Endothelial cell of hepatic sinusoid (primary cell): ENCODE measurements around the gene HDAC9.

Source experiments
- in situ Hi-C: cut with HindIII; loops from 2 replicates; pipeline ENCODE4 v1.10.0; 2017; ENCODE audit warnings: low sequenced_read_pairs

Gene HDAC9

DNA sequence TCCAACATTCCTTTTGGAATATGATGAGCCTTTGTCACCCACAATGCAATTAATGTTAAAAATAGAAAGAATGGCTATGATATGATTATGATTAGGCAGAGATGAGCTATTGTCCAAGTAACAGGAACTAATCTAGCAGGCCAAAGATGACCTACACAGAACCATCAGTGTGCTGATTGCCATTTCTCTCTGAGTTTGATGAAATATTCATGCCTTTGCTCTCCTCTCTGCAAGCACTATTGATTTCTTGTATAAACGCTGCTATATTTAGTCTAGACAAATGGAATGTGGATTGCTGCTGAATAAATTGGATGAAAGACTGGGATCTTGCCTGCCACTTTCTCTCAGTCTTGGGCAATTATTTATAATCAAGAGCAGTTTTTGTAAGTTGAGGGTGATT, 85.4 kb downstream of the HDAC9 start:
- in situ Hi-C loops, result no loop called here

DNA sequence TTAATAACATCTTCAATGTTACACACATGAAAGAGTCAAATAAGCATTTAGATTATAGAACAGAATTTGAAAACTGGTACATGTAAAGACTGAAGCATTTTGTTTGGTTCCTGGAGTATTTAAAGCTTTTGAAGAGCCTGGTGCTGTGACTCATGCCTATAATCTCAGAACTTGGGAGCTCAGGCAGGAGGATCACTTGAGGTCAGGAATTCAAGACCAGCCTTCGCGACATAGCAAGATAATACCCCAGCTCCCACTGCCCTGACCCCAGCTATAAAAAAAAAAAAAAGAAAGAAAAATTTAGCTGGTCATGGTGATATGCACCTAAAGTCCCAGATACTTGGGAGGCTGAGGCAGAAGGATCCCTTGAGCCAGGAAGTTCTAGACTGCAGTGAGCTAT, 87.8 kb downstream of the HDAC9 start:
- in situ Hi-C loops, result no loop called here

DNA sequence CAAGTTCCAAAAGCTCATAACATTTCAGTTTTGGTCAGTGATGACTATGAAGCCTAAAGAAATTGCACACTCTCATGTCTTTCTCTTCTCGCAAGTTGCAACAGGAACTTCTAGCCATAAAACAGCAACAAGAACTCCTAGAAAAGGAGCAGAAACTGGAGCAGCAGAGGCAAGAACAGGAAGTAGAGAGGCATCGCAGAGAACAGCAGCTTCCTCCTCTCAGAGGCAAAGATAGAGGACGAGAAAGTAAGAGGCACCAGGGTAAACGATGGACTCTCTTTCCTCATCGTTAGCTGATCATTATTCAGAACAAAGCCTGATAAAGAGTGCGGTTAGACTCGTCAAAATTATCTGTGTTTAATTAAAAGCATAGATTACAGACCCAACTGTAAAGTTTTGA, 94.7 kb downstream of the HDAC9 start:
- in situ Hi-C loops, result loop anchor here (10.0 kb wide), 1 partner anchor 1085 kb away; no protein-coding TSS in a partner anchor

DNA sequence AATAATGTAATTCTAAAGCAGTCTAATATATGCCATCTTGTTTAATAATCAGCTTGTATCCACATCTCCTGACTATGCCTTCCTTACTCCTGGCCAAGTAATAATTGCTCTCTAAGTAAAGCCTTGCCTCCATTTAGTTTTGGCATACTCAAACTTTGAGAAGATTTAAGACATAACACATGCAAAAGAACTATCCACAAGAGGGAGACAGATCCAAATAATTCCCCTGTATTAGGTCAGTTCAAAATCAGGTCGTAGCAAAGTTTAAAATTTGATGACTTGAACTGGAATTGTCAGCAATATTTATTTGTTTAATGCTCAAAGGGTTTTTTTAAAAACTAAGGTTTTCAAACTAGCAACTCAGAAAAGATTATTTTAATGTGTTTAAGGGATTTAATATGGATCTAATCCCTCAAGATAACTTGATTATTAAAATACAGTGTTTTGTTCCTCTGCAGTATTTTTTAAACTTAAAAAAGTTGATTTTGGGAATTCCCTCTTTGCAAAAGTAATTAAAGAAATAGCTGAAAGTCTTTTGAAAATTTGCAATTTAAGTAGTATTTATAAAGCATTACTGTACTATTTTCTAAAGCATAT, 95.3 kb downstream of the HDAC9 start:
- in situ Hi-C loops, result loop anchor here (10.0 kb wide), 1 partner anchor 1084 kb away; no protein-coding TSS in a partner anchor

DNA sequence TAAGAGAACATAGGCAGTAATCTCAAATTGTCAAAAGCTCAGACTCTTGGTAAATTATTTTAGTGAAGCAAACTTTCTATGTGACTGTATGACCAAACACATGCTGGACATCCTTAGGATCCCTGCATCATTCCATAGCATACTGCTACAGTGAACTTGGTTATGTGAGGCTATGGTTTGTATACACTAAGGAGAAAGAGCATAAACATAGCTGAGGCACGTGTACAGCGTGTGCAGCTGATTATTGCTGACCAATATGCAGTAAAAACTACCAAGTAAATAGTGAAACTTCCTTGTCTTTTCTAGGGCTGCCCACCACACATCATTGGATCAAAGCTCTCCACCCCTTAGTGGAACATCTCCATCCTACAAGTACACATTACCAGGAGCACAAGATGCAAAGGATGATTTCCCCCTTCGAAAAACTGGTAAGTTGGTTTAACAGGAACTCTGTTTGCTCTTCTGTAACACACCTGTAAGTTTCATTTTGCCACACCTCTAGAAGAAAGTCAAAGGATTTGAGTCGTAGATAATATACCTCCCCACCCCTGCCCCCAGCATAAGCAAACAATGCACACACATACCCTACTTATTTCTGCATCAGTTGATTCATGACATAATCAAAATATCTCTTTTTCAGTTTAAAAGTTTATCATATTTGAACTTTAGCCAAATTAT, 98.2 kb downstream of the HDAC9 start:
- in situ Hi-C loops, result loop anchor here (10.0 kb wide), 1 partner anchor 1081 kb away; no protein-coding TSS in a partner anchor

DNA sequence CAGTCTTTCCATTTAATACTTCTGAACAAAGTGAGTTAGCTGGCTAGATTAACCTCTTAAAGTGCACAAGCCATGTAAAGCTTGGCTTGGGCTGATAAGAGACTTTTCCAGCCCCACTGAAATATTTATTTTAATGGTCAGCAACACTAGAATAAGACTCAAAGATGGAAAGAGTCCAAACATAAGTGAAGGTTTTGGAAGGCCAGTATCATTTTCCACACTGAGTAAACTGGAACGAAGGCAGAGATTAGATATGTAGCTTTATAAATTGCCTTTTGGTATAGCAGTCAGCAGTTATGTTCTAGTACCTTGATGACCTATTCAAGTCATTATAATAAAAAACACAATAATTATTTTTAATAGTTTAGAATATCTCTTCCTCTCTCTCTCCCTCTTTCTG, 102.2 kb downstream of the HDAC9 start:
- in situ Hi-C loops, result loop anchor here (10.0 kb wide), 1 partner anchor 1077 kb away; no protein-coding TSS in a partner anchor

DNA sequence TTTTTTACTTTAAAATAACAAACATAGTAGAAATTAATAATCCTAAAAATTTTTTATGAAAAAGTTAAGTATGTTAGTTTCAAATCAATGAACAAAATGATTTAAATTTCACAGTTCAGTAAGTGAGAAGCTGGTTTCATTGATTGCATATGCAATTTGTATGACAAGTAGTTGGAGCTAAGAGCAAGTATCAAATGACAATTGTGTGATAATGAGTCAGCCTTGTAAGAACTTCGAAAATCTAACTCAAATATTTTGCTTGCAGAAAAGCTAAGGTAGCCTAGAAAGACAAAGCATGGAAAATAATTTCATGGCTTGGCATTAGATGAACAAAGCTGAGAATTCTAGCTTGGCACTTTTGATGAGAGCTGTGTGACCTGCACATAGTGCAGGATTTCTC, 111.5 kb downstream of the HDAC9 start:
- in situ Hi-C loops, result no loop called here

DNA sequence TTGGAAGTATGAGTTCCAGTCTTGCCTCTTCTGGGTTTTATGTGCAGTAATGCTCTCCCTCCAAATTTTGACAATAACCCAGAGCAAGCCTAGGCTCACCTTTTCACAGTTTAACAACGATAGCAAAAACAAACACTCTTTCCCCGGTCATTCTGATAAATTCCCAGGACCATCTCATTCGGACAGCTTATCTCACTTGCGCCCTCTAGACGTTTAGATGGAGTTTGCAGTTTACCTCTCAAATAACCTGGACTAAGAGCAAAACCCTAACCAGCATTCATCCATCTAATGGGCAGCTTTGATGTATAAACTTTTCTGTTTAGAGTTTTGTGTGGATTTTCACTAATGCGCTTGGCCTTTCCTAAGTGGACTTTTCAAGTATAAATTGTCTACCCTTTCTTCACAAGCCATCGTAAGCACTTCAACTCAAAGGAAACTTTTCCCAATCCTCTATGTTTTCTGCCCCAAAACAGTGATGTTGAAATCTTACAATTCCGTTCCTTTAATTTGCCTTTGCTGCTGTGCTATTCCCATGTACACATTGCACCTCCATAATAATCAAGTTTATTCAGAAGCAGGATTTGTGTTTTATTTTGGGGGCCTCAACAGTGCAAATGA, 114.9 kb downstream of the HDAC9 start:
- in situ Hi-C loops, result no loop called here

DNA sequence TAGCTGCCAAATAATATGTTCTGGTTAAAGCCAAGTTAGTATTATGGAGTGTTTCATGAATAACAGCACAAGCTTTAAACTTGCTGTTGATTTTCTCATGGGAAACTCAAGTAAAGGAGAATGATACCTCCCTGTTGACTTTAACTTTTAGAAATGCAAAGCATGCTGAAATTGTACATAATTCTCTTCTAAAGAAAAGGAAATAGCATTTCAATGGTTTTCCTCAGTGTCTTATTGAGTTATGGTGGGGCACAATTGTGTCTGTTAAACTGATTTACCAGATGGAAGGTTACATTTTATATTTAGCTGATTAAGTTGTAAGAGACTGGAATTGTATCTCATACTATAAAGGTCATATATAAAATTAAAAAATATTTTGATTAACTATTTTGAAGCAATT, 119.3 kb downstream of the HDAC9 start:
- in situ Hi-C loops, result no loop called here

DNA sequence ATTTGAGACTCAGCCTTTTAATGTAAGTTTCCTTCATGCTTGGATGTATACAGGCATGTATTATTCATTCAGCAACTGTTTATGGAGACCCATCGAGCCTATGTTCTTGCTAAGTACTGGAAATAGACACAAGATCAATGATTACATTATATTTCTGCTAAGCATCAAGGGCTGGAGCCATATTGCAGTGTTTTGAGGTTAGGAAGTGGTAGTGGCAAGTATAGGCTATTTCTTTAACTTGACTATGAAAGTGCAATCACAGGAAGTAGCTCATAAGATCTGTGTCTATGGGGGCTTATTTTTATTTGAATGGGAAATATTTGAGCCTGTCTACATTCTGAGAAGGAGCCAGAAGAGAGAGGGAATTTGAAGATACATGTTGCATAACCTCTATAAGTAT, 123.8 kb downstream of the HDAC9 start:
- in situ Hi-C loops, result no loop called here

DNA sequence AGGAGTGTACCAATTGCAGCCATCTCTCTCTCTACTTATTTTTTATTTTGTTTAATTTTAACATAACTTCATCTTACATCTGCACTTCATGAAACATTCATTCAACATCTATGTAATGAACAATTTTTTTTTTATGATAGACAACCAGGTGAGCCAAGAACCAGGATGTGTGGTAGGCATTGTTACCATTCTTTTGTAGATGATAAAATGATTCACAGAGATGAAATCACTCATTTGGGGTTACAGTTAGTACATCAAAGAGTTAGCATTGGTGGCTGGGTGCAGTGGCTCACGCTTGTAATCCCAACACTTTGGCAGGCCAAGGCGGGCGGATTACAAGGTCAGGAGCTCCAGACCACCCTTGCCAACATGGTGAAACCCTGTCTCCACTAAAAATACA, 127.8 kb downstream of the HDAC9 start:
- in situ Hi-C loops, result no loop called here

DNA sequence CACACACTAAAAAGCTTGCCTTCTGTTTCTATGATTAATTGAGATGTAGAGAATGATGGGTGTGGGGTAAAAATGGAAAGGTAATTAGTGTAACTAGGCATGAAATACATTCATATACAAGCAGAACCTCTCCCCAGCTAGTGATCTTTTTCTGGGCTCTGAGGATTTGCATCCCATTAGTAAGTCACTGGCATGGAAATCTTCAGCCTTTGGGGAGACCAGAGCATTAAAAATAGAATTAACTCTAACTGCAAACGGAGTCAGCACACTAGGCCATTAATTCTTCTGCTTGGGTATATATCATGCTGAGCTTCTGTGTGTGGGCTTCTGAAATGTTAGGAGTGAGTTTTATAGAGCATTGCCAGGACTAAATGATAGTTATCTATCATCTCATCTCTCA, 128.9 kb downstream of the HDAC9 start:
- in situ Hi-C loops, result no loop called here

DNA sequence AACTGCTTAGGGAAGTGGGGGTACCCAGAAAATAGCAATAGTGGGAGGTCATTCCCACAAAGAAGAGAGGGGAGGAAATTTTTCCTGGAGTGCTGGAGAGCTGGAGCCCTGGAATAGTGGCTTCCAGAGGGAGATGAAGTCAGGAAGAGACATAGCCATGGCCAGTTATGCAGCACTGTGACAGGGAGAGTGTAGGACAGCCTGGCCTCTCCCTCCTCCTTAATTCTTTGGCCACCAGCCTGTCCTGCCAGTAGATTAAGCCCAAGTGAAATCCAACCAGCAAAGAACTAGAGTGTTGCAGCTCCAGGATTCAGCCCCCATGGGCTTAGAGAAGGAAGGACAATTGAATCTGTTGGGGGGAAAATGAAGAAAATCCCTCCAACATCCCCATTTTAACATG, 130.5 kb downstream of the HDAC9 start:
- in situ Hi-C loops, result loop anchor here (25.0 kb wide), 1 partner anchor 264 kb away; no protein-coding TSS in a partner anchor

DNA sequence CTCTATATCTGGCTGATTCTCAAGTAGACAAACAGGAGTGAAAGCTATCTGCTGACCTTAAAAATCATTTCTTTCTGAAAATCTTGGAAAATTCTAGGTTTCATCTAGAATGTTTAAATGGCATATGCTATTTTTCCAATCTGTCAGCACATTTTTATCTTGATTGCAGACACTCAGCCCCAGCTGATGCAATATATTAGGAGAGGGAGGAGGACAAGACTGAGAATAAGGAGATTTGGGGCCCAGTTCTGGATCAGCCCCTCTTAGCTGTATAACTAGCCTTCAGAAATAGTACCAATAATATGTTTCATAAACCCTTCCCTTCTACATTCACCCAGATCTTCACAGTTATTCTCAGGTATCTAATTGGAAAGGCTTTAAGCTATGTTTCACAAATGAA, 131.2 kb downstream of the HDAC9 start:
- in situ Hi-C loops, result loop anchor here (25.0 kb wide), 1 partner anchor 264 kb away; no protein-coding TSS in a partner anchor

DNA sequence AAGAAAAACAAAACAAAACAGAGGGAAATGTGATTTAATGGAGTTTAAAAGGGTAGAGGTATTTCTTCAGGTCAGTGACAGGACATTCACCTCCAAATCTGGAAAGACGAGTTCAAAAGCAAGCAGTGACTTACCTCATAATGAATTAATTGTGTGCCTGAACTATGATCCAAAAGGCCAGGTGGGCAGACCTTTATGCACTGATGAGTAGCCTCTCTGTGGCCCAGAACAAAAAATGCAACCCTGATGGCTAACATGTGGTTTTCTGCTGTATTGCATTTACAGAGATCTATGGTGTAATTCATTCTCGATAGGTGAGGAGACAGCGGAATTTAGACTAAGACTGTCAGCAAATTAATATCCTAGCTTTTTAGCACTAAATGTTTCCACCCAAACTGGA, 142.0 kb downstream of the HDAC9 start:
- in situ Hi-C loops, result loop anchor here (25.0 kb wide), 1 partner anchor 275 kb away; no protein-coding TSS in a partner anchor

DNA sequence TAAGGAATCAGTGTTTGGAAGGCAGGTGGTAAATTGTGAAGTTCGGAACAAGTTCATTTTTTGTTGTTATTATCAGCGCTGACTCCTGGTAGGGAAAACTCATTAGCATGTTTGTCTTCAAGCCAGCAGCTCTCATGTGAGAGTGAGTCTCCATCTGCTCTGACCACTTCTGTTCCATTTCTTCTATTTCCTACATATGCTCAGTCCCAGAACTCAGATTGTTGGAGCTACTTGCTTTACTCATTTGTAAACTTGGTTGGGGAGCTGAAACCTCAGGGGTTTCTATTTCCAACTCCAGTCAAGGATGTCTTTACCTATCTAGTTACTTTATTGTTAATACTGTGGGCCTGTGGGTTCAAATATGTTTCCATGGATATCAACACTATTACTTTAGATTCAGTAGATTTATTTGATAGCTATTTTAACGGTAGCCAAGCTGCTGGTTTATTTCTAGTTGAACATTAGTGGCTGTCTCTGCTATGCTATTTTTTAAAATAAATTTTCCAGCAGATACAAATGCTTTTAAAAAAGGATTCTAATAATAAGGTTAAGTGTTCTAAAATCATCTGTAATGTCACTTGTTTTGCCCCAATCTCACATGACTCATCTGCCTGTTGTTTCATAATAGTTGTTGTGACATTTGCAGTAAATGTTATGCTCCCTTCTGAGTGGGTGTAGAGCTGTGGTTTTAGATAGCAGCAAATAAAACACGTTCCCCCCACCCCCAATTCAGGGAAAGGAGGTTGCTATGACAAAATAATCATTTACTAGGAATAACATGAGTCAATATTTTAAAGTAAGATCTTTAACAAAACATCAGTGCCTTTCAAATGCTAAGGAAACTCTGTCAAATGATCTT, 143.3 kb downstream of the HDAC9 start:
- in situ Hi-C loops, result loop anchor here (25.0 kb wide), 1 partner anchor 277 kb away; no protein-coding TSS in a partner anchor

DNA sequence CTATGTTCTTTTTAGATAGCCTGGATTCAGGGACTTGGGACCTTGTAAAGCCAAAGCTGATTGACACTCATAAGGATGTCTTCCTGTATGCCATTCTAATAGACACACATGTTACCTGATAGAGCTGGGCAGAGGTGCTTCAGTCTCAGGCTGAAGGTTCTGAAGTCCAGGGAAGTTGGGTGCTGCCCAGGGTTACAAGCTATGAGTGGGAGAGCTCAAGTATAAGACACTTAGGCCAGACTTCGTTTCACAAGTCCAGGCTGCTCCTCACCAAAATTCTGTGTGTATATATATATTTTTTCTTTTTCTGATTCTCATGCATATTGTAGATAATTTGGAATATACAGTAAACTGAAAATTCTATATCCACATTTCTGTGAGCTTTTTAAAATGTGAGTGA, 144.2 kb downstream of the HDAC9 start:
- in situ Hi-C loops, result loop anchor here (25.0 kb wide), 1 partner anchor 277 kb away; no protein-coding TSS in a partner anchor

DNA sequence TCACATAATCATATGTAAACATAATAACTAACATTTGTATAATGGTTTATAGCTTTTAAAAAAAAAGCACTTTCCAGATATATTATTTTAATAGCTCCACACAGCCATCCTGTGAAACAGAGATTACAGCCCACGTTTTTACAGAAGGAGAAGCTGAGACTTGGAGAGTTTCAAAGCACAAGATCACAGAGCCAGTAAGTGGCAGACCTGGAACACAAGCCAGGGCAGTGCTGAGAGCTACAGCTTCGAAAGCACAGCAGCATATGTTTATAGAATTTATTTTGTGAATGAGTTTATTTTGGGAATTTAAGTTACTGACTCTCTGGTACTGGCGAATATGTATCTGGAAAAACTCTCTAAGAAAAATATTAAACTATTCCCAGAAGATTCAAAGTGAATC, 149.4 kb downstream of the HDAC9 start:
- in situ Hi-C loops, result loop anchor here (25.0 kb wide), 1 partner anchor 283 kb away; no protein-coding TSS in a partner anchor

DNA sequence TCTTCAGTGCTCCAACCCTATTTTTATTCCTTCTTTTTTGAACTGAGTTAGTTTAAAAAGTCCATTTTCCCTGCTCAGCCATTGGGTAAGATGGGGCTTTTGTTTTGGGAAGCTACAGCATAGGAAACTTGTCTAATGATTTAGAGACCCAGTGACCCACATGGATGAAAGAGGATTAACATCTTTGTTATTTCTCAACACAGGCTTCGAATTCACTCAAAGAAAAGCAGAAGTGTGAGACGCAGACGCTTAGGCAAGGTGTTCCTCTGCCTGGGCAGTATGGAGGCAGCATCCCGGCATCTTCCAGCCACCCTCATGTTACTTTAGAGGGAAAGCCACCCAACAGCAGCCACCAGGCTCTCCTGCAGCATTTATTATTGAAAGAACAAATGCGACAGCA, 152.0 kb downstream of the HDAC9 start:
- in situ Hi-C loops, result loop anchor here (25.0 kb wide), 1 partner anchor 285 kb away; no protein-coding TSS in a partner anchor

DNA sequence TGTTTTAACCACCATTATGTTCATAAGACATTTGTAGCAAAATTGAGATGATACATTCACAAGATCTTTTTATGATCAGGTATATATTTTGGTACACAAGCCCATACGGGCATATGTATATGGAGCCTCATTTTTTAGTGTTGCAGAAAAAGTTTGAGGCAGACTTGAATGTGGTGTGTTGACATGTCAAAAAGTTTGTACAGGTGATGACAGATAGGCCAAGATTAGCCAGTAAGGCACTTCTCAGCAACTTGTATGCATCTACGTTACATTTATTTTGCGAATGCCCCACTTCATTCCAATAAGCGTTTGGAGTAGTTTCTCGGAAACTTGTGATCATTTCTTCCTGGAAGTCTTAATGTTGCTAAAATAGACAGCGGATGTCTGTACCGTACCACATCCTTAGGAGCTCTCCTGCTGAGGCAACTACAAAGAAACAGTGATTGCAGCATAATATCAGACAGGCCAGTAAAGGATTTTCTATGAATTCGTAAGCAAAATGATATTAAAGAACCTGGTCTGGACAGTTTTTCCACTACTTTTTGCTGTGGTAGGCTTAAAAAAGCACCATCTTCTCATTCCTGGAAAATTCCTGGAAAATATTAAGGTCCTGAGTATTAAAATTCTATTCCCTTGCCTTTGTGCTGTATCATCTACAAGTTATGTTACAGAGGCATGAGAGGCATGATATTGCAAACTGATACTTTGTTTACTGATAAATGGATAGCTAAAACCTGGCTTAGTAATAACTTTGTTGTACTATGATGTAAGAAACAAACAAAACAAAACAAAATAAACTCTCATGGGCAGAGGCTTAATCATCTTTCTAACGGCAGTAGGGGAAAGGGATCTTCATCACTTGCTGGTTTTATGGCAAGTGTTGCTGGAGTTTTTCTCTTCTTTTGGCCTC, 153.6 kb downstream of the HDAC9 start:
- in situ Hi-C loops, result loop anchor here (25.0 kb wide), 1 partner anchor 287 kb away; no protein-coding TSS in a partner anchor
